Keratinocyte (primary cell): Measurements from ENCODE around the gene DDR2. TPM values are rescaled to one million over a fixed set of nuclear protein-coding genes. Genes with fewer than 3 reads are reported as not detected.
"Not testable (repeated sequence)": the region's sequence is repeated elsewhere in the genome, so short reads cannot be mapped to it uniquely, and the experiment has no call there.

ENCODE experiments used
- DNase-seq: peaks from one replicate; pipeline ENCODE4 v3.0.0-alpha.2; 2011; ENCODE audit warnings: low read depth, missing footprints, low spot score
- FAIRE-seq: peaks from 2 replicates; lab custom pipeline; 2011; peaks lifted over from hg19 to GRCh38; lab: Jason Lieb, UNC
- H2AFZ ChIP-seq: 2 replicates; pipeline ENCODE4 v1.6.0; 2012; ENCODE audit warnings: low read length, control low read depth, inconsistent platforms; ENCODE audit not compliant: control insufficient read depth
- H3K27ac ChIP-seq: 2 replicates; pipeline ENCODE4 v1.5.1; 2011; ENCODE audit warnings: low read length; ENCODE audit not compliant: control insufficient read depth, insufficient read depth
- H3K27me3 ChIP-seq: 3 replicates; pipeline ENCODE4 v1.6.0; 2011; ENCODE audit warnings: low read length; ENCODE audit not compliant: control insufficient read depth, insufficient read depth; ENCODE audit errors: extremely low read depth
- H3K36me3 ChIP-seq, 2 experiments: 2 replicates in 1 of 2; 3 replicates in 1 of 2; pipeline ENCODE4 v1.5.1; 2011; ENCODE audit warnings: low read length in 2 of 2, mild to moderate bottlenecking in 1 of 2; ENCODE audit not compliant: control insufficient read depth in 2 of 2, insufficient read depth in 2 of 2; ENCODE audit errors: extremely low read depth in 1 of 2
- H3K4me1 ChIP-seq: 3 replicates; pipeline ENCODE4 v1.5.1; 2011; ENCODE audit warnings: low read length; ENCODE audit not compliant: control insufficient read depth, insufficient read depth; ENCODE audit errors: extremely low read depth
- H3K4me2 ChIP-seq: 3 replicates; pipeline ENCODE4 v1.6.0; 2011; ENCODE audit warnings: low read depth, low read length; ENCODE audit not compliant: control insufficient read depth, insufficient read depth; ENCODE audit errors: extremely low read depth
- H3K4me3 ChIP-seq, 3 experiments: fragments of 200-600 bp in 1 of 3; sonication (generic) in 1 of 3; 2 replicates in 2 of 3; 3 replicates in 1 of 3; pipeline ENCODE4 v1.5.1; 2011 to 2016; ENCODE audit warnings: low read length in 3 of 3, mild to moderate bottlenecking in 3 of 3, control low read depth in 2 of 3, inconsistent platforms in 1 of 3, low read depth in 1 of 3, mixed read lengths in 1 of 3, mixed run types in 1 of 3, moderate library complexity in 1 of 3; ENCODE audit not compliant: control insufficient read depth in 2 of 3, insufficient read depth in 2 of 3; ENCODE audit errors: extremely low read depth in 1 of 3
- H3K79me2 ChIP-seq: 2 replicates; pipeline ENCODE4 v1.6.0; 2012; ENCODE audit warnings: low read length; ENCODE audit not compliant: control insufficient read depth, insufficient read depth
- H3K9ac ChIP-seq: 3 replicates; pipeline ENCODE4 v1.6.0; 2011; ENCODE audit warnings: low read length; ENCODE audit not compliant: control insufficient read depth, insufficient read depth; ENCODE audit errors: extremely low read depth
- H3K9me1 ChIP-seq: 3 replicates; pipeline ENCODE4 v1.6.0; 2011; ENCODE audit warnings: low read length; ENCODE audit not compliant: control insufficient read depth, insufficient read depth; ENCODE audit errors: extremely low read depth
- H3K9me3 ChIP-seq: 2 replicates; pipeline ENCODE4 v1.5.1; 2012; ENCODE audit warnings: low read depth, low read length; ENCODE audit not compliant: control insufficient read depth
- H4K20me1 ChIP-seq: 3 replicates; pipeline ENCODE4 v1.6.0; 2011; ENCODE audit warnings: low read length; ENCODE audit not compliant: control insufficient read depth, insufficient read depth; ENCODE audit errors: extremely low read depth
- CTCF ChIP-seq, 3 experiments: IDR thresholded peaks in 1 of 3; conservative IDR thresholded peaks in 1 of 3; optimal IDR thresholded peaks in 1 of 3; 2 replicates in 2 of 3; 3 replicates in 1 of 3; pipeline versions ENCODE3 to v1.5.1; 2011; ENCODE audit warnings: low read length in 3 of 3, mild to moderate bottlenecking in 3 of 3, moderate library complexity in 2 of 3, control low read depth in 1 of 3, inconsistent platforms in 1 of 3; ENCODE audit not compliant: insufficient read depth in 2 of 3; ENCODE audit errors: extremely low read depth in 1 of 3
- EZH2 ChIP-seq: IDR thresholded peaks from one replicate; pipeline ENCODE4 v1.6.1; 2012; ENCODE audit warnings: inconsistent platforms, mild to moderate bottlenecking, low read length, moderate library complexity
- dilution Hi-C: fragments of 300-500 bp; cut with MboI; formaldehyde crosslinking; loops from one replicate; pipeline ENCODE4 v1.7.0; 2020; ENCODE audit warnings: low sequenced_read_pairs; ENCODE audit not compliant: extremely low pct_ligation_motif_present
- polyA plus RNA-seq, 5 experiments: library from polyadenylated mRNA; depleted of rRNA in 3 of 5; stranded (reverse) in 3 of 5; stranded (forward) in 1 of 5; unstranded in 1 of 5; fragments of >200 nt; gene quantifications; 1 replicate in 1 of 5; 2 replicates in 3 of 5; 3 replicates in 1 of 5; pipeline versions ENCODE4 v1.2.1 to v1.2.3, GENCODE V29; 2011 to 2012; ENCODE audit warnings: missing spikeins in 2 of 5, low read depth in 1 of 5, low replicate concordance in 1 of 5

DDR2 gene
- polyA plus RNA-seq, 1 donor (not counting 4 experiments of a cell fraction or from before 2014, with no cell fraction given), result 0.39 TPM

GRCh38 chr1:162779043-162779442, 146.8 kb downstream of the DDR2 start:
- H3K27ac ChIP-seq, result no peak overlapping the region
- no peak overlapping the region for H3K4me2 ChIP-seq
- H3K4me1 ChIP-seq, result no peaks in the 10 kb centered on the region
- peaks cover 0 to 2% of the 10 kb centered on the region in 2 experiments for H3K36me3 ChIP-seq
- H3K9ac ChIP-seq, result no peak overlapping the region
- dilution Hi-C loops, result no loop called here
- H3K9me3 ChIP-seq, result no peaks in the 10 kb centered on the region
- TF ChIP-seq EZH2 (no peak), CTCF (optimal IDR thresholded peaks at IDR 0.05 in 1 of 3, IDR thresholded peaks at IDR 0.05 in 1 of 3, conservative IDR thresholded peaks at IDR 0.05 in 1 of 3; ENCODE audit: extremely low read depth in 1 of 3, insufficient read depth in 2 of 3, low read length in 3 of 3) (no peak)
- no peak for FAIRE-seq
- no peaks in the 10 kb centered on the region for H3K27me3 ChIP-seq
- H3K4me3 ChIP-seq, result no peak overlapping the region
- no peak for DNase-seq
- no peak overlapping the region for H2AFZ ChIP-seq
- no peaks in the 10 kb centered on the region for H4K20me1 ChIP-seq
- H3K9me1 ChIP-seq, result no peaks in the 10 kb centered on the region
- no peaks in the 10 kb centered on the region for H3K79me2 ChIP-seq

GRCh38 chr1:162782671-162783070, 150.4 kb downstream of the DDR2 start:
- Histone ChIP-seq H3K4me3 (no peak overlapping the region), H3K79me2 (no peaks in the 10 kb centered on the region), H3K27ac (no peak overlapping the region), H4K20me1 (no peaks in the 10 kb centered on the region), H3K36me3 (peaks cover 0 to 2% of the 10 kb centered on the region in 2 experiments), H3K9me1 (no peaks in the 10 kb centered on the region), H3K27me3 (no peaks in the 10 kb centered on the region), H3K9me3 (no peaks in the 10 kb centered on the region), H2AFZ (no peak overlapping the region), H3K4me1 (no peaks in the 10 kb centered on the region), H3K9ac (no peak overlapping the region), H3K4me2 (no peak overlapping the region)
- no peak for DNase-seq
- no peak for FAIRE-seq
- TF ChIP-seq CTCF (optimal IDR thresholded peaks at IDR 0.05 in 1 of 3, IDR thresholded peaks at IDR 0.05 in 1 of 3, conservative IDR thresholded peaks at IDR 0.05 in 1 of 3; ENCODE audit: extremely low read depth in 1 of 3, insufficient read depth in 2 of 3, low read length in 3 of 3), result no peak
- no peak for TF ChIP-seq EZH2
- dilution Hi-C loops, result no loop called here

GRCh38 chr1:162784926-162785325, 152.7 kb downstream of the DDR2 start:
- H3K9me3 ChIP-seq, H3K27me3 ChIP-seq, H3K4me3 ChIP-seq, dilution Hi-C loops, H2AFZ ChIP-seq, H3K9ac ChIP-seq, FAIRE-seq, H3K79me2 ChIP-seq, H3K27ac ChIP-seq, H3K4me1 ChIP-seq, H3K36me3 ChIP-seq, H3K9me1 ChIP-seq, DNase-seq, H3K4me2 ChIP-seq, H4K20me1 ChIP-seq: not testable (repeated sequence)

GRCh38 chr1:162788783-162789182, 156.5 kb downstream of the DDR2 start:
- peaks cover 16% of the 10 kb centered on the region for H3K79me2 ChIP-seq
- H3K4me2 ChIP-seq, H3K27me3 ChIP-seq, H3K9ac ChIP-seq, FAIRE-seq, H4K20me1 ChIP-seq, H3K4me3 ChIP-seq, H3K27ac ChIP-seq, DNase-seq, H3K9me1 ChIP-seq, dilution Hi-C loops, H3K36me3 ChIP-seq, H3K4me1 ChIP-seq, H2AFZ ChIP-seq, H3K9me3 ChIP-seq: not testable (repeated sequence)
